ENCODE results near the gene PTPRM. TPM values are rescaled to one million over a fixed set of nuclear protein-coding genes. Genes with fewer than 3 reads are reported as not detected.

PTPRM gene
- total RNA-seq, 4 donors from 2014 or later = 81.5 to 98.9 (median 86.8) TPM

DNA sequence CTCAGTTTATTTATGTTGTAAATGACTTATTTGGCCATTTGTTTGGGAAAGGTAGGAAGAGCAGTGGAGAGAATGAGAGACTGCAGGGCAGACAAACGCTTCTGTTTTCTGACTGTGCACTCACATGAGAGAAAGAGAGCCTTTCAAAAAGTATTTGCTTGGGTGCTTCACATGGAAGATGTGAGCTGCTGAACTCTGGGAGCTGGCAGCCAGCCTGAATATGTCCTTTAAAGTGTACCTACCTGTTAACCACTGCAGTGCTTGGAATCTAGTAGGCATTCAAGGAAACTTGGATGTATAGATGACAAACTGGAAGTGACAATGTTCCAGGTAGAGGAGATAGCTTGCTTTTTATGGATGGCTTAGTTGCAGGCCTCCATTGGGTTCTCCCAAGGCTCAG is 68.8 kb downstream of the PTPRM start:
- TF ChIP-seq, protein P1, sequence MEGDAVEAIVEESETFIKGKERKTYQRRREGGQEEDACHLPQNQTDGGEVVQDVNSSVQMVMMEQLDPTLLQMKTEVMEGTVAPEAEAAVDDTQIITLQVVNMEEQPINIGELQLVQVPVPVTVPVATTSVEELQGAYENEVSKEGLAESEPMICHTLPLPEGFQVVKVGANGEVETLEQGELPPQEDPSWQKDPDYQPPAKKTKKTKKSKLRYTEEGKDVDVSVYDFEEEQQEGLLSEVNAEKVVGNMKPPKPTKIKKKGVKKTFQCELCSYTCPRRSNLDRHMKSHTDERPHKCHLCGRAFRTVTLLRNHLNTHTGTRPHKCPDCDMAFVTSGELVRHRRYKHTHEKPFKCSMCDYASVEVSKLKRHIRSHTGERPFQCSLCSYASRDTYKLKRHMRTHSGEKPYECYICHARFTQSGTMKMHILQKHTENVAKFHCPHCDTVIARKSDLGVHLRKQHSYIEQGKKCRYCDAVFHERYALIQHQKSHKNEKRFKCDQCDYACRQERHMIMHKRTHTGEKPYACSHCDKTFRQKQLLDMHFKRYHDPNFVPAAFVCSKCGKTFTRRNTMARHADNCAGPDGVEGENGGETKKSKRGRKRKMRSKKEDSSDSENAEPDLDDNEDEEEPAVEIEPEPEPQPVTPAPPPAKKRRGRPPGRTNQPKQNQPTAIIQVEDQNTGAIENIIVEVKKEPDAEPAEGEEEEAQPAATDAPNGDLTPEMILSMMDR (IDR thresholded peaks at IDR 0.05) = no peak
- TF ChIP-seq EP300 (IDR thresholded peaks at IDR 0.05) (no peak), POLR2A (IDR thresholded peaks at IDR 0.05) (no peak), POLR2AphosphoS5 (IDR thresholded peaks at IDR 0.05) (no peak)
- no peak for ATAC-seq
- no peaks in the 10 kb centered on the region for H3K9me3 ChIP-seq
- 86 to 88% methylated on average over 1 of the region's 1 CpG for WGBS, 2 donors (ENCODE audit: low coverage in 1 of 2)
- H3K36me3 ChIP-seq = no peaks in the 10 kb centered on the region
- no peak overlapping the region for H3K4me3 ChIP-seq
- H3K27me3 ChIP-seq = no peaks in the 10 kb centered on the region
- H3K27ac ChIP-seq = no peak overlapping the region
- H3K4me1 ChIP-seq = peaks cover 0 to 39% (median 0%) of the 10 kb centered on the region in 3 donors

DNA sequence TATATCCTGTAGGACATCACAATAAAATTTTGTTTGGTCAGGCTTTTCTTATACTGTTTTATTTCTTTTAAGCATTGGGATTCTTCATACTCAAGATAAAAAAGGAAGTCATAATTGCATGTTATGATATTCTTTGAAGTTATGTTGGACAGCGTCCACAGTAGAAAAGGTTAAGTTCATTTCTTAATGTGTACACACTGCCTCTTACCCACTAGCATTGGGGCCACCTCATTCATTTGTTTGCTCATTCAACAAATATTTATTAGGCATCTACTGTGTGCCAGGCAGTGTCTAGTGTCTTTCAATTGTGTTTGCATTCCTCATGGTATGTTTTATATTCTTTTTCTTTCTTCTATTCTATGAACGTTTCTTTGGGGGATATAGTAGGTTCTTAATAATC is 70.2 kb downstream of the PTPRM start:
- Histone ChIP-seq H3K36me3 (no peaks in the 10 kb centered on the region), H3K9me3 (no peaks in the 10 kb centered on the region), H3K4me1 (peaks cover 0 to 31% (median 0%) of the 10 kb centered on the region in 3 donors), H3K27ac (no peak overlapping the region), H3K27me3 (no peaks in the 10 kb centered on the region), H3K4me3 (no peak overlapping the region)
- TF ChIP-seq EP300 (IDR thresholded peaks at IDR 0.05) (no peak), POLR2AphosphoS5 (IDR thresholded peaks at IDR 0.05) (no peak), POLR2A (IDR thresholded peaks at IDR 0.05) (no peak)
- TF ChIP-seq, protein P1 (IDR thresholded peaks at IDR 0.05) = no peak
- no peak for ATAC-seq
- 12 to 46% methylated on average over 2 of the region's 2 CpGs for WGBS, 2 donors (ENCODE audit: low coverage in 1 of 2)

DNA sequence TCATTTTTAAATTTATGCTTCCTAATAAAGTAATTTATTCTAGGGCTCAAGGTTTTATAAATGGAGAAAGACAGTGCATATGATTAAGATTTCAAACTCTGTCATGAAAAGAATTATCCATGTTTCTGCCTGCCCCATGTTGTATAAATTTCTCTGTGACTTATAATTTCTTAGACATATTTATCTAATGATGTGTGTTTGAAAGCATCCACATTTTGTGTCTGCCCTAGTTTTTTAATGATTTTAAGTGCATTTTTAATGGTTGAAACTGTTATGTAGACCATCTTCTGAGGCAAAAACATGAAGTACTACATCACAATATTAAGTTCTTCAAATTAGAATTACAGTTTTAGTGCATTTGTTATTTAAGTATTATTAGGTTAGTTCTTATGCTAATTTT is 71.2 kb downstream of the PTPRM start:
- peaks cover 0 to 28% (median 0%) of the 10 kb centered on the region in 3 donors for H3K4me1 ChIP-seq
- TF ChIP-seq EP300 (IDR thresholded peaks at IDR 0.05) (no peak), POLR2A (IDR thresholded peaks at IDR 0.05) (no peak), POLR2AphosphoS5 (IDR thresholded peaks at IDR 0.05) (no peak)
- TF ChIP-seq, protein P1 (IDR thresholded peaks at IDR 0.05) = no peak
- no peak overlapping the region for H3K4me3 ChIP-seq
- no peak for ATAC-seq
- H3K27ac ChIP-seq = no peak overlapping the region
- H3K27me3 ChIP-seq = no peaks in the 10 kb centered on the region
- no peaks in the 10 kb centered on the region for H3K9me3 ChIP-seq
- H3K36me3 ChIP-seq = no peaks in the 10 kb centered on the region

DNA sequence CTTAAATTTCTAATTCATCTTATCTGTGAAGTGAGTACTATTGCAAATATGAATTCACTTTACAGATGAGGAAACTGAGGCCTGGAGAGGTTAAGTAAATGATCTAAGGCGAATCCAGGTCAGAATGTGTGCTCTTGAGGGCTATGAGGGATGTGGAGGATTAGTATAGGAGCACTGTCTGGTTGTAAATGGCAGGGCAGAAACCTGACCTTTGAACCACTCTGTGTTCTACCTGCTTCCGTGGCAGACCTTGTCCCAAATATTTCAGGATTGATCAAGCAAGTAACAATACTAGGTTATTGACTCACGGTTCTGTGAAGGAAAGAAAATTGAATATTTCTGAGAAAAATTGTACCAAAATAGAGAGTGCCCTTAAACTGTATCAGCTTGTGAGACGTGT is 74.7 kb downstream of the PTPRM start:
- no peaks in the 10 kb centered on the region for H3K9me3 ChIP-seq
- peaks cover 0 to 45% (median 0%) of the 10 kb centered on the region in 3 donors for H3K4me1 ChIP-seq
- H3K36me3 ChIP-seq = no peaks in the 10 kb centered on the region
- no peaks in the 10 kb centered on the region for H3K27me3 ChIP-seq
- no peak overlapping the region for H3K4me3 ChIP-seq
- TF ChIP-seq EP300 (IDR thresholded peaks at IDR 0.05) (no peak), POLR2AphosphoS5 (IDR thresholded peaks at IDR 0.05) (no peak), POLR2A (IDR thresholded peaks at IDR 0.05) (no peak)
- TF ChIP-seq, protein P1 (IDR thresholded peaks at IDR 0.05) = no peak
- no peak overlapping the region for H3K27ac ChIP-seq
- ATAC-seq = no peak
- WGBS, 2 donors (ENCODE audit: low coverage in 1 of 2) = 89 to 92% methylated on average over 3 to 4 of the region's 4 CpGs

DNA sequence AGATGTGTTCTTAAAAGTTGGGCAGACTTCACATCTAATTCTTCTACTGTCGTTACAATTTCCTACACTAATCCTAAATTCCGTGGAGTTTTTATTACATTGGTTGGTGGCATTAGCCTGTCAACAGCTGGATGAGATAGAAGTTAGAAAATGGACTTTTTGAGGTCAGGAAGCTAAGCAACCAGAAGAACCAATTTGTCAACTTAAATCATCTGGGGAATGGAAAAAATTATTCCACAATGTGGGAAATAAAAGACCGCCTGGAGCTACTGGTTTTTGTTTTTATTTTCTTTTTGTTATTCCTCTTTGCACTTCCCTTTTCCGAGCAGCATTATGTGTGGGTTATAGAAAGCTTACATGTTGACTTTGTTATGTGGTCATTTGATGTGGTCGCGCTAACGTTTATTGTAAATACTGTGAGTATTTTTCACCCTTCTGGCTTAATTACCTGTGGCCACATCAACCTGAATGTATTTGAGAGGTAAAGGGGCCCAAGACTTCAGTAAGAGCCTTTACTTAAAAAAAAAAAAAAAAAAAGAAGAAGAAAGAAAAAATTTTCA is 75.3 kb downstream of the PTPRM start:
- Histone ChIP-seq H3K27me3 (no peaks in the 10 kb centered on the region), H3K4me1 (peaks cover 0 to 45% (median 0%) of the 10 kb centered on the region in 3 donors), H3K4me3 (no peak overlapping the region), H3K9me3 (no peaks in the 10 kb centered on the region), H3K36me3 (no peaks in the 10 kb centered on the region), H3K27ac (no peak overlapping the region)
- WGBS, 2 donors (ENCODE audit: low coverage in 1 of 2) = 74 to 85% methylated on average over 7 of the region's 7 CpGs
- TF ChIP-seq POLR2AphosphoS5 (IDR thresholded peaks at IDR 0.05) (no peak), EP300 (IDR thresholded peaks at IDR 0.05) (no peak), POLR2A (IDR thresholded peaks at IDR 0.05) (no peak)
- TF ChIP-seq, protein P1 (IDR thresholded peaks at IDR 0.05) = no peak
- no peak for ATAC-seq

Measured in gastroesophageal sphincter (tissue), 4 donors.